Stimulated activated naive CD8-positive, alpha-beta T cell treated with anti-CD3 and anti-CD28 coated beads, Interleukin-15, Interleukin-2, amounts not matched to agents 100 ng/mL and 50 ng/mL, for 24 hours (primary cell): ENCODE measurements around the gene SRD5A1.

ENCODE experiments used
- H3K27ac Mint-ChIP-seq: one replicate; pipeline ENCODE4 v1.8.0; 2021; ENCODE audit warnings: mild to moderate bottlenecking, mixed read lengths
- H3K27me3 Mint-ChIP-seq: one replicate; pipeline ENCODE4 v1.8.0; 2021; ENCODE audit warnings: mixed read lengths
- H3K36me3 Mint-ChIP-seq: one replicate; pipeline ENCODE4 v1.8.0; 2021; ENCODE audit warnings: low read depth, mixed read lengths
- H3K4me1 Mint-ChIP-seq: one replicate; pipeline ENCODE4 v1.8.0; 2021; ENCODE audit warnings: low read depth, mixed read lengths
- H3K4me3 Mint-ChIP-seq: one replicate; pipeline ENCODE4 v1.8.0; 2021; ENCODE audit warnings: mild to moderate bottlenecking, mixed read lengths
- H3K9me3 Mint-ChIP-seq: one replicate; pipeline ENCODE4 v1.8.0; 2021; ENCODE audit warnings: mixed read lengths

The SRD5A1 gene

GRCh38 chr5:6678385-6678784 lies 45.1 kb downstream of the SRD5A1 start:
- peaks cover 26% of the 10 kb centered on the region for H3K27me3 Mint-ChIP-seq

DNA sequence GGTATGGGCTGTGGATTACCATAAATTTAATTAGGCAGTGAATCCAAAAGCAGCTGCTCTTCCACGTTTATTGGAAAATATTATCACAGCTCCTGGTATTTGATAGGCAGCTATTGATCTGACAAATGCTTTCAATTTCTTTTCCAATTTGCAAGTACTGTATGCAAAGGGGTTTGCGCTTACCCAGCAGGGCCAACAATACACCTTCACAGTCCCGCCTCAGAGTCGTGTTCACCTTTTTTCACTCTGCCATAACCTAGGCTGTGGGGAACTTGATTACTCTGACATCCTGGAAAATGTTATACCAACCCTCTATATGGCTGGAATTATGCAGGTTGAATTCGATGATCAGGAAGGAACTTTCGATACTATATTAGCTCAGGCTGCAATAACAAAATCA lies 47.7 kb downstream of the SRD5A1 start:
- no peaks in the 10 kb centered on the region for H3K9me3 Mint-ChIP-seq
- H3K4me1 Mint-ChIP-seq, result no peaks in the 10 kb centered on the region
- no peak overlapping the region for H3K27ac Mint-ChIP-seq
- no peaks in the 10 kb centered on the region for H3K36me3 Mint-ChIP-seq
- no peak overlapping the region for H3K4me3 Mint-ChIP-seq
- peaks cover 48% of the 10 kb centered on the region for H3K27me3 Mint-ChIP-seq

More at GRCh38 chr5:6678385-6678784, 45.1 kb downstream of the SRD5A1 start:
- Mint-ChIP-seq H3K9me3 (no peaks in the 10 kb centered on the region), H3K4me3 (no peak overlapping the region), H3K27ac (no peak overlapping the region), H3K4me1 (no peaks in the 10 kb centered on the region), H3K36me3 (peaks cover 4% of the 10 kb centered on the region)

DNA sequence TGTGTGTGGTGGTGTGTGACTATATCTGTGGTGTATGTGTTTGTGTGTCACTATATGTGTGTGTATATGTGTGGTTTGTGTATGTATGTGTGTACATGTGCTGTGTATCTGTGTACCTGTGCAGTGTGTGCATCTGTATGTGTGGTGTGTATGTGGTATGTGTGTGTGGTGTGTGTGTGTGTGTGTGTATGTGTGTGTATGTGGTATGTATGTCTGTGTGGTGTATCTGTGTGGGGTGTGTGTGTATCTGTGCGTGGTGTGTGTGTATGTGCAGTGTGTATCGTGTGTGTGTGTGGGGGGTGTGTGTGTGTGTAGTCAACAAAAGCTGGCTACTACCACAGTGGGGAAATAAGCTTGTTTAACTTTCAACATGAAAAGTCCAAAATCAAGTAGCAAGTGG lies 48.4 kb downstream of the SRD5A1 start:
- Mint-ChIP-seq H3K27me3 (peaks cover 55% of the 10 kb centered on the region), H3K36me3 (no peaks in the 10 kb centered on the region), H3K4me3 (no peak overlapping the region), H3K27ac (no peak overlapping the region), H3K4me1 (no peaks in the 10 kb centered on the region), H3K9me3 (no peaks in the 10 kb centered on the region)

- Mint-ChIP-seq H3K9me3 (no peaks in the 10 kb centered on the region), H3K27me3 (peaks cover 58% of the 10 kb centered on the region), H3K4me1 (peaks cover under 1% of the 10 kb centered on the region), H3K36me3 (no peaks in the 10 kb centered on the region), H3K4me3 (no peak overlapping the region), H3K27ac (no peak overlapping the region)
Measured at GRCh38 chr5:6682239-6682638, 49.0 kb downstream of the SRD5A1 start.

- H3K4me1 Mint-ChIP-seq, result peaks cover 4% of the 10 kb centered on the region
Measured at GRCh38 chr5:6683241-6683640, 50.0 kb downstream of the SRD5A1 start.

DNA sequence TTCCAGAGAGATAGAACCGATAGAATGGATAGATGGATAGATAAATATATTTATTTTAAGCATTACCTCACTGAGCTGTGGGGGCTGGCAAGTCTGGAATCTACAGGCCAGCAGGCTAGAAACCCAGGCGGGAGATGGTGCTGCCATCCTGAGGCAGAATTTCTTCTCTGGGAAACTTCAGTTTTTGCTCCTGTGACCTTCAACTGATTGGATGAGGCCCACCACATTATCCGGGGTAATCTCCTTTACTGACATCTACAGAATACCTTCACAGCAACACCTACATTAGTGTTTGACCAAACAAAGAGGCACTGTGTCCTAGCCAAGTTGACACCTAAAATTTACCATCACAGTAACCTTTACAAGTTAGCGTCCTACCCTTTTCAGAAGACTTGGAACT lies 50.8 kb downstream of the SRD5A1 start:
- Mint-ChIP-seq H3K27ac (no peak overlapping the region), H3K27me3 (peaks cover 72% of the 10 kb centered on the region), H3K9me3 (no peaks in the 10 kb centered on the region)

More at GRCh38 chr5:6683241-6683640, 50.0 kb downstream of the SRD5A1 start:
- peaks cover 67% of the 10 kb centered on the region for H3K27me3 Mint-ChIP-seq
- H3K27ac Mint-ChIP-seq, result no peak overlapping the region
- no peak overlapping the region for H3K4me3 Mint-ChIP-seq
- H3K36me3 Mint-ChIP-seq, result no peaks in the 10 kb centered on the region
- H3K9me3 Mint-ChIP-seq, result no peaks in the 10 kb centered on the region

GRCh38 chr5:6686501-6686900 lies 53.3 kb downstream of the SRD5A1 start:
- no peak overlapping the region for H3K4me3 Mint-ChIP-seq
- no peaks in the 10 kb centered on the region for H3K9me3 Mint-ChIP-seq
- H3K27me3 Mint-ChIP-seq, result peaks cover 69% of the 10 kb centered on the region
- H3K4me1 Mint-ChIP-seq, result peaks cover 4% of the 10 kb centered on the region
- H3K36me3 Mint-ChIP-seq, result no peaks in the 10 kb centered on the region
- no peak overlapping the region for H3K27ac Mint-ChIP-seq

More for the DNA sequence above, 50.8 kb downstream of the SRD5A1 start:
- Mint-ChIP-seq H3K4me3 (no peak overlapping the region), H3K4me1 (peaks cover 4% of the 10 kb centered on the region), H3K36me3 (no peaks in the 10 kb centered on the region)

DNA sequence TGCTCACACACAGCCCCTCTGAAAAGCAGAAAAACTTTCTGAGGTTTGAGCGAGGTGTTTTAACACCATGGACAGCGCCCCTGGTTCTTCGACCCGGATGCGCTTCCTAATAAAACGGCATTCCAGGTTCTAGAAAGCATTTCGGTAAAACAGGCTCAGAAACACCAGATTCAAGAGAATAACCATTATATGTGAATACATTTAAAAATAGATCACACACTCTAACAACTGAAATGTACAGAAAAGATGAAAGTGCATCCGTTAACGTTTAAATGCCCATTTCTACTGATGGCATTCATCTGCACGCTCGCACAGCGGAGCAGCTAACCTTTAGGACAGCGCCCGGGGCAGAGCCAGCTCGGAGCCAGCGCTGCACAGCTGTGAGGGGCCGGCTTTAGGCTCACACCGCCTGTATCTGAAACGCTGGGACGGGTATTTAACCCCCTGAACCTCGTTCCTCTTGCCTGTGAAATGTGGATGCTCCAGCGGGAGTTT lies 53.7 kb downstream of the SRD5A1 start:
- no peaks in the 10 kb centered on the region for H3K9me3 Mint-ChIP-seq

DNA sequence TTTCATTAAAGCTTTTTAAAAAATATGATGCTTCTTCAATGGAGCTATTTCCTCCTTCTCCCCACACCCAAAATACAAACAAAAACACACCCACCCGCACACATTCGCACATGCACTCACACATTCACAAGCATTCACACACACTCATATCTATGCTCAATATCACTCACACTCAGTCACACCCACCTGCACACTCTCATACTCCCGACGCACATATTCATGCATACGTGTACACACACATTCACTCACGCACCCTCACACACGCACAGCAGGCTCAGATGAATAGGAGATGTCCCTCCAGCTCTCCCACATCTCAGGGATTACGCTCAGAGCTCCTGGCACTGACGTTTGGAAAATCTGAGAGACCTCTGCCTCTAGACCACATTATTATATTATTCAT lies 54.3 kb downstream of the SRD5A1 start:
- Mint-ChIP-seq H3K4me1 (peaks cover 4% of the 10 kb centered on the region), H3K36me3 (no peaks in the 10 kb centered on the region), H3K9me3 (no peaks in the 10 kb centered on the region), H3K27ac (no peak overlapping the region), H3K4me3 (no peak overlapping the region), H3K27me3 (peaks cover 69% of the 10 kb centered on the region)

More for the DNA sequence above, 53.7 kb downstream of the SRD5A1 start:
- H3K27ac Mint-ChIP-seq, result no peak overlapping the region
- no peaks in the 10 kb centered on the region for H3K36me3 Mint-ChIP-seq
- H3K27me3 Mint-ChIP-seq, result peaks cover 65% of the 10 kb centered on the region
- H3K4me3 Mint-ChIP-seq, result peak overlapping the region; percentile 14
- peaks cover 4% of the 10 kb centered on the region for H3K4me1 Mint-ChIP-seq

DNA sequence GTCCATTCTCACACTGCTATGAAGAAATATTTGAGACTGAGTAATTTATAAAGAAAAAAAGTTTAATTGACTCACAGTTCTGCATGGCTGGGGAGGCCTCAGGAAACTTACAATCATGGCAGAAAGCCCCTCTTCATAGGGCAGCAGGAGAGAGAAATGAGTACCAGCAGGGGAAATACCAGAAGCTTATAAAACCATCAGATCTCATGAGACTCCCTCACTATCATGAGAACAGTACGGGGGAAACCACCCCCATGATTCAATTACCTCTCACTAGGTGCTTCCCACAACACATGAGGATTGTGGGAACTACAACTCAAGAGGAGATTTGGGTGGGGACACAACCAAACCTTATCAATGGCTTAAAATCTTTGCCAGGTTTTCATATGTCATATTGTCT lies 59.7 kb downstream of the SRD5A1 start:
- H3K9me3 Mint-ChIP-seq, result no peaks in the 10 kb centered on the region

GRCh38 chr5:6698696-6699095 lies 65.5 kb downstream of the SRD5A1 start:
- no peak overlapping the region for H3K27ac Mint-ChIP-seq
- peaks cover 43% of the 10 kb centered on the region for H3K27me3 Mint-ChIP-seq
- H3K36me3 Mint-ChIP-seq, result no peaks in the 10 kb centered on the region
- no peaks in the 10 kb centered on the region for H3K9me3 Mint-ChIP-seq
- peaks cover 2% of the 10 kb centered on the region for H3K4me1 Mint-ChIP-seq
- H3K4me3 Mint-ChIP-seq, result no peak overlapping the region

More for the DNA sequence above, 59.7 kb downstream of the SRD5A1 start:
- Mint-ChIP-seq H3K4me3 (no peak overlapping the region), H3K4me1 (no peaks in the 10 kb centered on the region), H3K27me3 (peaks cover 55% of the 10 kb centered on the region), H3K27ac (no peak overlapping the region), H3K36me3 (no peaks in the 10 kb centered on the region)

- H3K27me3 Mint-ChIP-seq, result peaks cover 38% of the 10 kb centered on the region
- H3K27ac Mint-ChIP-seq, result no peak overlapping the region
Measured at GRCh38 chr5:6699357-6699756, 66.1 kb downstream of the SRD5A1 start.

GRCh38 chr5:6700074-6700684 lies 66.9 kb downstream of the SRD5A1 start:
- H3K4me3 Mint-ChIP-seq, result no peak overlapping the region
- no peak overlapping the region for H3K27ac Mint-ChIP-seq
- peaks cover 35% of the 10 kb centered on the region for H3K27me3 Mint-ChIP-seq
- no peaks in the 10 kb centered on the region for H3K36me3 Mint-ChIP-seq
- no peaks in the 10 kb centered on the region for H3K9me3 Mint-ChIP-seq
- H3K4me1 Mint-ChIP-seq, result peaks cover 11% of the 10 kb centered on the region

More at GRCh38 chr5:6699357-6699756, 66.1 kb downstream of the SRD5A1 start:
- H3K4me1 Mint-ChIP-seq, result peaks cover 5% of the 10 kb centered on the region
- H3K4me3 Mint-ChIP-seq, result no peak overlapping the region
- H3K9me3 Mint-ChIP-seq, result no peaks in the 10 kb centered on the region
- no peaks in the 10 kb centered on the region for H3K36me3 Mint-ChIP-seq

GRCh38 chr5:6700685-6701355 lies 67.6 kb downstream of the SRD5A1 start:
- Mint-ChIP-seq H3K4me1 (peaks cover 17% of the 10 kb centered on the region), H3K27me3 (peaks cover 35% of the 10 kb centered on the region), H3K36me3 (no peaks in the 10 kb centered on the region), H3K27ac (no peak overlapping the region), H3K9me3 (no peaks in the 10 kb centered on the region), H3K4me3 (no peak overlapping the region)

DNA sequence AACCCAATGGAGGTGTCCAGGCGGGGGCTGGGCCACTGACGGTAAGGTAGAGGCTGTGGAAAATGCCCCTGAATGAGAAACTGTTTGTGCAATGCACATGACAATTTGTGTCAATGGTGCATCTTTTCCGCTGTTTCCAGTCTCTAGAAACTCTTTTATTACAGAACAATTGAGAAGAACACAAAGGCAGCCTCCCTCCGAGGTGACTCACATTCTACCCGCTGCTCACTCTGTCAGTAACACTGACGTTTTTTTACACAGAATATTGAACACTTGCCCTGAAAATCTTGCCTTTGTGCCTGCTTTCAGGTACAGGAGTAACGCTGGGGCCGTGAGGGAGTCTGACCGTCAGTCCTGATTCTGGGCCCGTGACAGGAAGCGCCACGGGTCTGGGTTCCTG lies 68.3 kb downstream of the SRD5A1 start:
- Mint-ChIP-seq H3K36me3 (no peaks in the 10 kb centered on the region), H3K9me3 (no peaks in the 10 kb centered on the region), H3K27me3 (peaks cover 31% of the 10 kb centered on the region), H3K4me3 (no peak overlapping the region), H3K27ac (no peak overlapping the region), H3K4me1 (peaks cover 17% of the 10 kb centered on the region)
